Subcutaneous adipose tissue (tissue), 4 donors: ENCODE results near the gene HLF. TPM values are rescaled to one million over a fixed set of nuclear protein-coding genes. Genes with fewer than 3 reads are reported as not detected.

ENCODE experiments used
- CTCF ChIP-seq: fragments of 450-650 bp; IDR thresholded peaks from one replicate; pipeline ENCODE4 v1.5.1; 2016; ENCODE audit warnings: low read depth, mild to moderate bottlenecking, control low read depth, antibody characterized with exemption, moderate library complexity
- total RNA-seq, 4 donors: library from RNA; depleted of rRNA; stranded (reverse); fragments of >200 nt; gene quantifications; one replicate each; pipeline ENCODE4 v1.1.0, GENCODE V29; 2016

Gene HLF
- total RNA-seq, 4 donors from 2014 or later, result 8.5 to 23.4 (median 11.5) TPM

- no peak for TF ChIP-seq CTCF
Observed at GRCh38 chr17:55314784-55315491, 50.2 kb downstream of the HLF start.

GRCh38 chr17:55316499-55316898, 51.7 kb downstream of the HLF start:
- TF ChIP-seq CTCF, result no peak

- no peak for TF ChIP-seq CTCF
Observed at GRCh38 chr17:55317284-55317683, 52.5 kb downstream of the HLF start.

GRCh38 chr17:55318081-55318480, 53.3 kb downstream of the HLF start:
- no peak for TF ChIP-seq CTCF

- no peak for TF ChIP-seq CTCF
Observed at GRCh38 chr17:55318715-55319487, 54.1 kb downstream of the HLF start.

- no peak for TF ChIP-seq CTCF
Observed at GRCh38 chr17:55319933-55320593, 55.3 kb downstream of the HLF start.
